Hippocampal formation (tissue), 2 donors: ENCODE results near the gene DNAAF2.

Experiments used
- DNase-seq, 2 donors: peaks; one replicate each; lab custom pipeline; 2025; lab: John Stamatoyannopoulos, UW

The DNAAF2 gene

DNA sequence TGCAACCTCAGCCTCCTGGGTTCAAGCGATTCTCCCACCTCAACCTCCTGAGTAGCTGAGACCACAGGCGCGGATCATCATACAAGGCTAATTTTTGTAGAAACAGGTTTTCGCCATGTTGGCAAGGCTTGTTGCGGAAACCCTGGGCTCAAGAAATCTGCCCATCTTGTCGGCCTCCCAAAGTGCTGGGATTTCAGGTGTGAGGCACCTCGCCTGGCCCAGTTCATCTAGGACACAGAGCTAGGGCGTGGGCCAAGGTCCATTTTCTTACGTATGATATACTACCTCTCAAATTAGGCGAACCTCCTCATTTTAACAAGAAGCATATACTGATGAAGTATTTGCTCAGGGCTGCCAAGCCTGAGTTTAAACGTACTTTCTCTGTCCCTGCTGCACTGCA is 51.0 kb downstream of the DNAAF2 start:
- no peak for DNase-seq

GRCh38 chr14:49583629-49584028 is 51.4 kb downstream of the DNAAF2 start:
- DNase-seq: no peak

DNA sequence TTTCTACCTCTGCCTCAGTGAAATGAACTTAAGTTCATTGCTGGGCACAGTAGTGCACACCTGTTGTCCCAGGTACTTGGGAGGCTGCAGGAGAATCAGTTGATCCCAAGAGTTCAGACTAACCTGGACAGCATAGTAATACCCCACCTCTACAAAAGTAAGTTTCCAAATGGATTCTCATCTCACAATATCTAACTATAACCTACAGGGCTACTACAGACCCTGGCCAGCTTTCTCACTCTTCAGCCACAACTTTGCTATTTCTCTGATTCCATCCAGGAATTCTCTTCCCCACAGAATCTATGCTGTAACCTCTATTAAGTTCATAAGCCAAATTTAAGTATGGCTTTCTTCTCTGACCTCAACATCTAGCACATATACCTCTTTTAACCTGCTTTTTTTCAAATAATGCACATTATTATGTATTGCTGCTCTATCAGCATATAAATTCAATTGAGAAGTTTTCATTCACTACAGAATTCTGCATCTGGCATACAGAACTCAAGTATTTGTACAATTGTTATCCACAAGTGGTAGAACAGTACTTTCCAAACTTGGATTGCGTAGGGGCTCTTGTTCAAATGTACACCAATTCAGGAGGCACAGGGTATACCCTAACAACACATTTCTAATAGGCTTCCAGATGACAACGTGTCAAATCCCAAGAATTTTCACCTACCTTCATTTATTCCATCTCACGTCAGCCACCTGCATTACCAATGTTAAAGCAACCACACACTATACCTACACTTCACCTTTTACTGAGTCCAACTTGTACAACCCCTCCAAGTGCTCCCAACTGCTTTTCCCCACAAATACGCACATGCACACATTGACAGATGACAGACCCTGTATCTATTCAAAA is 52.7 kb downstream of the DNAAF2 start:
- DNase-seq: no peak

- no peak for DNase-seq
These were observed 53.6 kb downstream of the DNAAF2 start for GRCh38 chr14:49581209-49582112.

DNA sequence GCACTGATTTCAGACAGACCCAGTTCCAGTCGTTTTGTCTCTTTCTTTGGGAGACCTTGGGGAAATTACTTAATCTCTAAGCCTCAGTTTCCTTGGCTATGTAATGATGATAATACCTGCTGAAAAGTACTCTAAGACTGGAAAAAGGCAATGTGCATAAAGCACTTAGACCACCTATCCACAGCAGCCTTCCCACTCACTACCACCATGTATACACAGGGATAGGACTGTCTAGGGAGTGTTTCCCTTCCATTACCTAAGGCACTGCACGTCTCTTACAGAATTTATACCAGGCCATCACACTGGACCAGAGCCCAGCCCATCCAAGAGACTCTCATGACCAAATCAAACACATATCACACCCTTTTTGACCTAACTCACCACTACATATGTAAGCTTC is 55.2 kb downstream of the DNAAF2 start:
- DNase-seq: no peak

DNA sequence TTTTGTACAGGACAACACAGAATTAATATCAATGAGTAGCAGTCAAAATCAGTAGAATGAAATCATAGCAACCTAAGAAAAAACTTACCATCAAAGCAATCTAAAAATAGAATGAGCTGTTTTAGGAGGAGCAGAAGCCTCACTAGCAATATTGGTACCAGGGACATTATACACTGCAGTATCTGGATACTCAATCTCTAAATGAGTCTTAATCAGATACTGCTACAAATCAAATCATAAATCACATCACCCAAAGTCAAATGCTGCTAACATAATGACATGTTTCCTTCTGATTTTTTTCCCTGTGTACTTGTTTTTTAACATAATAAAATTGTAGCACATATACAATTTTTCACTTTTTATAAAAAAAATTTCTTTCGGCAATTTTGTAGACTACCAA is 56.9 kb downstream of the DNAAF2 start:
- DNase-seq: no peak
